HEK293 (cell line): Measurements from ENCODE around the gene KIRREL3.

Experiments
- CTCF ChIA-PET: fragments of 350-600 bp; formaldehyde crosslinking; extraction: SDS; loops from one replicate; lab custom pipeline; 2021; ENCODE audit warnings: antibody characterized with exemption; lab: Yijun Ruan, JAX
- POLR2A ChIA-PET: fragments of 300-600 bp; formaldehyde crosslinking; extraction: SDS; loops from one replicate; lab custom pipeline; 2020; ENCODE audit warnings: antibody characterized with exemption, inconsistent platforms; lab: Yijun Ruan, JAX
- H3K27ac ChIP-seq: fragments of 200-500 bp; sonication (Bioruptor generic); 2 replicates; pipeline ENCODE4 v1.5.1; 2014; ENCODE audit warnings: low read depth, low read length, control low read depth, inconsistent platforms; ENCODE audit errors: extremely low read depth
- H3K36me3 ChIP-seq, 2 experiments: fragments of 200-500 bp in 1 of 2; sonication (Bioruptor generic) in 1 of 2; 1 replicate in 1 of 2; 2 replicates in 1 of 2; pipeline ENCODE4 v1.5.1; 2014 to 2017; ENCODE audit warnings: inconsistent platforms in 2 of 2, low read length in 2 of 2; ENCODE audit not compliant: control insufficient read depth in 2 of 2, insufficient read depth in 1 of 2
- H3K4me1 ChIP-seq: fragments of 200-500 bp; sonication (Bioruptor generic); 2 replicates; pipeline ENCODE4 v1.5.1; 2014; ENCODE audit warnings: mild to moderate bottlenecking, low read length, inconsistent platforms; ENCODE audit not compliant: control insufficient read depth, insufficient read depth
- H3K4me3 ChIP-seq: 2 replicates; pipeline ENCODE4 v1.5.1; 2011; ENCODE audit warnings: low read depth, mild to moderate bottlenecking, control low read depth, low read length, moderate library complexity
- H3K9me3 ChIP-seq: fragments of 200-500 bp; sonication (Bioruptor generic); 2 replicates; pipeline ENCODE4 v1.5.1; 2014; ENCODE audit warnings: low read depth, low read length, inconsistent platforms; ENCODE audit not compliant: control insufficient read depth, insufficient read depth
- SCRT1 ChIP-seq: fragments of 450-650 bp; formaldehyde crosslinking; IDR thresholded peaks from 2 replicates; pipeline ENCODE4 v1.5.1; 2016; ENCODE audit warnings: missing biosample characterization, missing genetic modification characterization, borderline replicate concordance
- ZBTB48 ChIP-seq: fragments of 450-650 bp; formaldehyde crosslinking; IDR thresholded peaks from 2 replicates; pipeline ENCODE4 v1.5.1; 2016; ENCODE audit warnings: missing biosample characterization, missing genetic modification characterization
- ZBTB8A ChIP-seq: fragments of 450-650 bp; formaldehyde crosslinking; IDR thresholded peaks from 2 replicates; pipeline ENCODE4 v1.5.1; 2016; ENCODE audit warnings: missing biosample characterization, missing genetic modification characterization
- ZFHX2 ChIP-seq: fragments of 450-650 bp; formaldehyde crosslinking; conservative IDR thresholded peaks from 2 replicates; pipeline ENCODE4 v1.5.1; 2016; ENCODE audit warnings: missing biosample characterization, missing genetic modification characterization
- ZFP69B ChIP-seq: fragments of 450-650 bp; formaldehyde crosslinking; IDR thresholded peaks from 2 replicates; pipeline ENCODE4 v1.5.1; 2016; ENCODE audit warnings: missing biosample characterization, missing genetic modification characterization
- ZNF121 ChIP-seq: fragments of 450-650 bp; formaldehyde crosslinking; IDR thresholded peaks from 2 replicates; pipeline ENCODE4 v1.5.1; 2016; ENCODE audit warnings: missing biosample characterization, missing genetic modification characterization
- ZNF175 ChIP-seq: fragments of 450-650 bp; formaldehyde crosslinking; IDR thresholded peaks from 2 replicates; pipeline ENCODE4 v1.5.1; 2016; ENCODE audit warnings: missing biosample characterization, missing genetic modification characterization
- ZNF202 ChIP-seq: fragments of 450-650 bp; formaldehyde crosslinking; IDR thresholded peaks from 2 replicates; pipeline ENCODE4 v1.5.1; 2016; ENCODE audit warnings: missing biosample characterization, missing genetic modification characterization, borderline replicate concordance
- ZNF211 ChIP-seq: fragments of 450-650 bp; formaldehyde crosslinking; IDR thresholded peaks from 2 replicates; pipeline ENCODE4 v1.5.1; 2016; ENCODE audit warnings: low read depth, missing biosample characterization, missing genetic modification characterization
- ZNF274 ChIP-seq, 2 experiments: fragments of 200-500 bp in 1 of 2; fragments of 450-650 bp in 1 of 2; sonication (Bioruptor generic) in 1 of 2; formaldehyde crosslinking in 1 of 2; IDR thresholded peaks; 2 replicates each; pipeline versions ENCODE4 v1.5.1 to v1.6.1; 2014 to 2016; ENCODE audit warnings: borderline replicate concordance in 1 of 2, inconsistent platforms in 1 of 2, low read length in 1 of 2, missing biosample characterization in 1 of 2, missing genetic modification characterization in 1 of 2
- ZNF521 ChIP-seq: fragments of 450-650 bp; formaldehyde crosslinking; IDR thresholded peaks from 2 replicates; pipeline ENCODE4 v1.5.1; 2017; ENCODE audit warnings: missing biosample characterization, mild to moderate bottlenecking, missing genetic modification characterization
- ZNF560 ChIP-seq: fragments of 450-650 bp; formaldehyde crosslinking; IDR thresholded peaks from 2 replicates; pipeline ENCODE4 v1.5.1; 2017; ENCODE audit warnings: missing biosample characterization, missing genetic modification characterization, borderline replicate concordance
- ZNF596 ChIP-seq: fragments of 450-650 bp; IDR thresholded peaks from 2 replicates; pipeline ENCODE4 v1.5.0; 2018; ENCODE audit warnings: missing biosample characterization, mild to moderate bottlenecking, missing genetic modification characterization, moderate library complexity
- ZNF670 ChIP-seq: fragments of 450-650 bp; formaldehyde crosslinking; IDR thresholded peaks from 2 replicates; pipeline ENCODE4 v1.5.1; 2016; ENCODE audit warnings: missing biosample characterization, missing genetic modification characterization, low read depth
- ZNF776 ChIP-seq: fragments of 450-650 bp; formaldehyde crosslinking; IDR thresholded peaks from 2 replicates; pipeline ENCODE4 v1.5.0; 2017; ENCODE audit warnings: missing biosample characterization, missing genetic modification characterization, borderline replicate concordance
- TF ChIP-seq, protein P1 (sequence below): fragments of 450-650 bp; formaldehyde crosslinking; IDR thresholded peaks from 2 replicates; pipeline ENCODE4 v1.5.1; 2016; ENCODE audit warnings: missing biosample characterization, missing genetic modification characterization
- TF ChIP-seq, protein P2 (sequence below): fragments of 450-650 bp; formaldehyde crosslinking; IDR thresholded peaks from 2 replicates; pipeline ENCODE4; 2016; ENCODE audit warnings: missing biosample characterization, missing genetic modification characterization
- TF ChIP-seq, protein P3 (sequence below): fragments of 450-650 bp; formaldehyde crosslinking; IDR thresholded peaks from 2 replicates; pipeline ENCODE4 v1.5.1; 2016; ENCODE audit warnings: missing biosample characterization, missing genetic modification characterization
- TF ChIP-seq, protein P4 (sequence below): fragments of 450-650 bp; formaldehyde crosslinking; IDR thresholded peaks from 2 replicates; pipeline ENCODE4 v1.5.1; 2016; ENCODE audit warnings: missing biosample characterization, missing genetic modification characterization

The KIRREL3 gene

DNA sequence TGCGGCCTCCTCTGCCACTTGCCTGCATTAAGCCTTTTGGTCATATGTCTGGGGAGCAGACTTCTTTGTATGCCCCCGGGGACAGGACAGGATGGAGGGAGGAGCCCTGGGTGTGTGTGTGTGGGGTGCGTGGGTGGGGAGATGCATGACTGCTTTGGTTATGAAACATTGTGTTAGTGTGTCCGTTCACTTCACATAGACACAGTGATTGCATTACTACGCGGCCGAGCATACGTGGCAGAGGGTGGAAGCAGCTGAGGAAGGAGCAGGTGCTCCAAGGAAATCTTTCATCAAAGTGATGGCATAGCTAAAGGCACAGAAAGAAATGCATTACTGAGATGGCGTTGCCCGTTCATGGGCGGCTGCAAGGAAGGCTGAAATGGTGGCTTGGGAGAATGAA is 384.7 kb downstream of the KIRREL3 start:
- POLR2A ChIA-PET: no interaction called here
- H3K27ac ChIP-seq: no peak overlapping the region
- 0 out of 2 replicates have a peak, but pooled peaks have one; percentile 11 for TF ChIP-seq ZFHX2 (tag by site-specific recombination)
- TF ChIP-seq, protein P1, sequence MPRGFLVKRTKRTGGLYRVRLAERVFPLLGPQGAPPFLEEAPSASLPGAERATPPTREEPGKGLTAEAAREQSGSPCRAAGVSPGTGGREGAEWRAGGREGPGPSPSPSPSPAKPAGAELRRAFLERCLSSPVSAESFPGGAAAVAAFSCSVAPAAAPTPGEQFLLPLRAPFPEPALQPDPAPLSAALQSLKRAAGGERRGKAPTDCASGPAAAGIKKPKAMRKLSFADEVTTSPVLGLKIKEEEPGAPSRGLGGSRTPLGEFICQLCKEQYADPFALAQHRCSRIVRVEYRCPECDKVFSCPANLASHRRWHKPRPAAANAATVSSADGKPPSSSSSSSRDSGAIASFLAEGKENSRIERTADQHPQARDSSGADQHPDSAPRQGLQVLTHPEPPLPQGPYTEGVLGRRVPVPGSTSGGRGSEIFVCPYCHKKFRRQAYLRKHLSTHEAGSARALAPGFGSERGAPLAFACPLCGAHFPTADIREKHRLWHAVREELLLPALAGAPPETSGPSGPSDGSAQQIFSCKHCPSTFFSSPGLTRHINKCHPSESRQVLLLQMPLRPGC (tag by site-specific recombination): no peak
- no peaks in the 10 kb centered on the region for H3K4me1 ChIP-seq
- CTCF ChIA-PET: no interaction called here
- no peaks in the 10 kb centered on the region for H3K9me3 ChIP-seq
- no peaks in the 10 kb centered on the region for H3K36me3 ChIP-seq
- H3K4me3 ChIP-seq: no peak overlapping the region

DNA sequence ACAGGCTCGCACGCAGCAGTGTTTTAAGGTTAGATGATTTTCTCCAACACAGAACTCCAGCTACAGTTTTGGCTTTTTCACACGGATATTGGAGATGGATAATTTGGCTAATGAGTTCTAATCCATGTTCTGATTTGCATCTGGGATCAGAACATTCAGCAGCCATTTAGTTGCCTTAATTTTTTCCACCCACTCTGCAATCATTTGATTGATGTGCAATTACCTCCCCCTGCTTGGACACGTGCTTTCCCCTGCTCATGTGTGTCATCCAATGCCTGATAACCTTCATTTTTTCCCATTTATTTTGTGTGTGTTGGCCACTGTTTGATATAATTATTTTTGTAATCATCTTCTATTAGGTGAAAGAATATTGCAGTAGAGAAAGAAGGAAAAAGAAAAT is 387.3 kb downstream of the KIRREL3 start:
- Histone ChIP-seq H3K9me3 (no peaks in the 10 kb centered on the region), H3K36me3 (no peaks in the 10 kb centered on the region), H3K27ac (no peak overlapping the region), H3K4me1 (no peaks in the 10 kb centered on the region), H3K4me3 (no peak overlapping the region)
- POLR2A ChIA-PET: interaction anchor here (0.7 kb wide), 1 partner anchor 278 kb away, joined by 3 read pairs; no protein-coding TSS in a partner anchor
- CTCF ChIA-PET: no interaction called here
- TF ChIP-seq ZNF202 (tag by site-specific recombination): no peak
- no peak for TF ChIP-seq ZBTB48 (tag by site-specific recombination)
- TF ChIP-seq ZNF274 (IDR thresholded peaks at IDR 0.05; ENCODE audit: low read length): no peak
- TF ChIP-seq ZNF274 (tag by site-specific recombination; IDR thresholded peaks at IDR 0.05; ENCODE audit: borderline replicate concordance): no peak

DNA sequence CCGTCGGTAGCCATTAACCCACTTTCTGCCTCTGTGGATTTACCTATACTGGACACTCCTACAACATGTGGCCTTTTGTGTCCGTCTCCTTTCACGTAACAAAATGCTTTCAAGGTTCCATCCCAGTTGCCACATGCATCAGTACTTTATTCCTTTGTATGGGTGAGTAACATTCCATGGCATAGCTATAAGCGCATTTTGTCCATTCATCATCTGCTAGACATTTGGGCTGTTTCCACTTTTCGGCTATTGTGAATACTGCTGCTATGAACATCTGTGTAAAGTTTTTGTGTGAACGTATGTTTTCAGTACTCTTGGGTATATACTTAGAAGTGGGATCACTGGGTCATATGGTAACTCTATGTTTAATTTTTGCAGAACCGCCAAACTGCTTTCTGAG is 387.9 kb downstream of the KIRREL3 start:
- CTCF ChIA-PET: no interaction called here
- POLR2A ChIA-PET: no interaction called here
- TF ChIP-seq ZNF121 (tag by site-specific recombination): no peak
- no peak for TF ChIP-seq ZNF521 (tag by site-specific recombination)
- no peak for TF ChIP-seq ZBTB8A (tag by site-specific recombination)
- TF ChIP-seq, protein P2, sequence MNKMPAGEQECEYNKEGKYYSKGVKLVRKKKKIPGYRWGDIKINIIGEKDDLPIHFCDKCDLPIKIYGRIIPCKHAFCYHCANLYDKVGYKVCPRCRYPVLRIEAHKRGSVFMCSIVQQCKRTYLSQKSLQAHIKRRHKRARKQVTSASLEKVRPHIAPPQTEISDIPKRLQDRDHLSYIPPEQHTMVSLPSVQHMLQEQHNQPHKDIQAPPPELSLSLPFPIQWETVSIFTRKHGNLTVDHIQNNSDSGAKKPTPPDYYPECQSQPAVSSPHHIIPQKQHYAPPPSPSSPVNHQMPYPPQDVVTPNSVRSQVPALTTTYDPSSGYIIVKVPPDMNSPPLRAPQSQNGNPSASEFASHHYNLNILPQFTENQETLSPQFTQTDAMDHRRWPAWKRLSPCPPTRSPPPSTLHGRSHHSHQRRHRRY: no peak
- TF ChIP-seq, protein P3, sequence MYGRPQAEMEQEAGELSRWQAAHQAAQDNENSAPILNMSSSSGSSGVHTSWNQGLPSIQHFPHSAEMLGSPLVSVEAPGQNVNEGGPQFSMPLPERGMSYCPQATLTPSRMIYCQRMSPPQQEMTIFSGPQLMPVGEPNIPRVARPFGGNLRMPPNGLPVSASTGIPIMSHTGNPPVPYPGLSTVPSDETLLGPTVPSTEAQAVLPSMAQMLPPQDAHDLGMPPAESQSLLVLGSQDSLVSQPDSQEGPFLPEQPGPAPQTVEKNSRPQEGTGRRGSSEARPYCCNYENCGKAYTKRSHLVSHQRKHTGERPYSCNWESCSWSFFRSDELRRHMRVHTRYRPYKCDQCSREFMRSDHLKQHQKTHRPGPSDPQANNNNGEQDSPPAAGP (tag by site-specific recombination): no peak
- TF ChIP-seq ZNF596 (tag by site-specific recombination): no peak
- TF ChIP-seq ZNF175 (tag by site-specific recombination): no peak
- no peak for TF ChIP-seq ZNF560 (tag by site-specific recombination)
- TF ChIP-seq SCRT1 (tag by site-specific recombination): no peak
- no peak for TF ChIP-seq ZFP69B (tag by site-specific recombination)
- TF ChIP-seq ZNF670 (tag by site-specific recombination): no peak
- TF ChIP-seq, protein P4, sequence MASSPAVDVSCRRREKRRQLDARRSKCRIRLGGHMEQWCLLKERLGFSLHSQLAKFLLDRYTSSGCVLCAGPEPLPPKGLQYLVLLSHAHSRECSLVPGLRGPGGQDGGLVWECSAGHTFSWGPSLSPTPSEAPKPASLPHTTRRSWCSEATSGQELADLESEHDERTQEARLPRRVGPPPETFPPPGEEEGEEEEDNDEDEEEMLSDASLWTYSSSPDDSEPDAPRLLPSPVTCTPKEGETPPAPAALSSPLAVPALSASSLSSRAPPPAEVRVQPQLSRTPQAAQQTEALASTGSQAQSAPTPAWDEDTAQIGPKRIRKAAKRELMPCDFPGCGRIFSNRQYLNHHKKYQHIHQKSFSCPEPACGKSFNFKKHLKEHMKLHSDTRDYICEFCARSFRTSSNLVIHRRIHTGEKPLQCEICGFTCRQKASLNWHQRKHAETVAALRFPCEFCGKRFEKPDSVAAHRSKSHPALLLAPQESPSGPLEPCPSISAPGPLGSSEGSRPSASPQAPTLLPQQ: no peak
- no peak for TF ChIP-seq ZNF776 (tag by site-specific recombination)
- no peak for TF ChIP-seq ZNF211 (tag by site-specific recombination)
- Histone ChIP-seq H3K36me3 (no peaks in the 10 kb centered on the region), H3K4me1 (no peaks in the 10 kb centered on the region), H3K4me3 (no peak overlapping the region), H3K27ac (no peak overlapping the region), H3K9me3 (no peaks in the 10 kb centered on the region)
